KMS-11 (cell line): Measurements from ENCODE around the gene NRG2.
A peak's percentile ranks its signal among the peaks of the same experiment; 100 is the strongest.

Source experiments
- H2AFZ ChIP-seq: fragments of 200-600 bp; sonication (generic); 2 replicates; pipeline ENCODE4 v1.6.1; 2016; ENCODE audit warnings: antibody characterized with exemption, mixed run types, low read depth
- H3K27ac ChIP-seq: fragments of 200-600 bp; sonication (generic); 2 replicates; pipeline ENCODE4 v1.6.1; 2016; ENCODE audit warnings: mild to moderate bottlenecking, mixed run types
- H3K27me3 ChIP-seq: fragments of 200-600 bp; sonication (generic); 2 replicates; pipeline ENCODE4 v1.6.1; 2017; ENCODE audit warnings: mild to moderate bottlenecking, low read depth, mixed run types, moderate library complexity; ENCODE audit not compliant: insufficient read depth
- H3K36me3 ChIP-seq: fragments of 200-600 bp; sonication (generic); 2 replicates; pipeline ENCODE4 v1.6.1; 2017; ENCODE audit warnings: mild to moderate bottlenecking, mixed run types; ENCODE audit not compliant: insufficient read depth
- H3K4me1 ChIP-seq: fragments of 200-600 bp; sonication (generic); 2 replicates; pipeline ENCODE4 v1.6.1; 2016; ENCODE audit warnings: mild to moderate bottlenecking, low read depth, mixed run types; ENCODE audit not compliant: poor library complexity, severe bottlenecking
- H3K4me2 ChIP-seq: fragments of 200-600 bp; sonication (generic); 2 replicates; pipeline ENCODE4 v1.7.0; 2016; ENCODE audit warnings: mild to moderate bottlenecking, mixed run types
- H3K4me3 ChIP-seq: fragments of 200-600 bp; sonication (generic); IDR thresholded peaks from 2 replicates; pipeline ENCODE4 v1.6.1; 2017; ENCODE audit warnings: low read depth, low read length, mixed read lengths; ENCODE audit not compliant: insufficient read depth
- H3K79me2 ChIP-seq: fragments of 200-600 bp; sonication (generic); 2 replicates; pipeline ENCODE4 v1.6.1; 2016; ENCODE audit warnings: low read depth, mixed run types; ENCODE audit not compliant: insufficient read depth
- H3K9ac ChIP-seq: fragments of 200-600 bp; sonication (generic); 2 replicates; pipeline ENCODE4 v1.6.1; 2016; ENCODE audit warnings: mild to moderate bottlenecking, mixed run types
- H4K20me1 ChIP-seq: fragments of 200-600 bp; sonication (generic); 2 replicates; pipeline ENCODE4 v1.6.1; 2016; ENCODE audit warnings: mild to moderate bottlenecking, mixed run types; ENCODE audit not compliant: insufficient read depth
- TF ChIP-seq, protein P1 (sequence below): fragments of 200-600 bp; sonication (generic); conservative IDR thresholded peaks from 2 replicates; pipeline ENCODE4 v1.6.1; 2017; ENCODE audit warnings: low read depth, mild to moderate bottlenecking, antibody characterized with exemption, low read length, moderate library complexity, mixed read lengths

Gene NRG2

DNA sequence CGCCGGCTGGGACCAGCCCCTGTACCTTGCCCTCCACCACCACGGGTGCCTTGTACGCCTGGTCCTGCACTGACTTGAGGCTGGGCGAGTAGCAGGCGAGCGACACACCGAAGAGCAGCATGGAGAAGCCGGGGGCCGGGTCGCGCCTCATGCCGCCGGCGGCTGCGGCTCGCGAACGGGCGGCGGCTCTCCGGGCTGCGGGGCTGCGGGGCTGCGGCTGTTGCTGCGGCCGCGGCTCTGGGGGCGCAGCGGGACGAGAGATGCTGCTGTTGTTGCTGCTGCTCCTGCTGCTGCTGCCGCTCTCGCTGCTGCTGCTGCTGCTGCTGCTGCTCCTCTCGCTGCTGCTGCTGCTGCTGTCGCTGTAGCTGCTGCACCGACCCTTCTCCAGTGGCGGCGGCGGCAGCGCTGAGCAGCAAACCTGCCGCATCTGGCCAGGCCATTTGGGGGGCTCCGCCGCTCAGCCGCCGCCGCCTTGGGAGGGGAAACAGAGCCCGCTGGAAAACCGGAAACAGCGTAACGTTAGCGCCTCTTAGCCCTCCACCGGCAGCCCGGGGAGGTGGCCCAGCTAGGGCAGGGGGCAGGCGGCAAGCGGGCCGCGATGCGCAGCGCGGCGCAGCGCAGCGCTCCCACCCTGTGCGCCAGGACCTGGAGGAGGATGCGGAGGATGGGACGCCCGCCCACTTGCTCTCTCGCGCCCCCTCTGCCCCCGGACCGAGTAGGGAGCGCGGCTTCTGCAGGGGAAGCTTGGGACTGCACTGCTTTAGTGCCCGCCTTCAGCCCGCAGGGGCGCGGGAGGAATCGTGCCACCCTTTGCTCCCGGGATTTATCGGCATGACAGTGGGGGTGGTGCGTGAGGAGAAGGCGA lies at the start of gene NRG2:
Gene NRG2 (minus strand): TSS at position 657 of the 865 bp plus-strand sequence.
- TF ChIP-seq, protein P1, sequence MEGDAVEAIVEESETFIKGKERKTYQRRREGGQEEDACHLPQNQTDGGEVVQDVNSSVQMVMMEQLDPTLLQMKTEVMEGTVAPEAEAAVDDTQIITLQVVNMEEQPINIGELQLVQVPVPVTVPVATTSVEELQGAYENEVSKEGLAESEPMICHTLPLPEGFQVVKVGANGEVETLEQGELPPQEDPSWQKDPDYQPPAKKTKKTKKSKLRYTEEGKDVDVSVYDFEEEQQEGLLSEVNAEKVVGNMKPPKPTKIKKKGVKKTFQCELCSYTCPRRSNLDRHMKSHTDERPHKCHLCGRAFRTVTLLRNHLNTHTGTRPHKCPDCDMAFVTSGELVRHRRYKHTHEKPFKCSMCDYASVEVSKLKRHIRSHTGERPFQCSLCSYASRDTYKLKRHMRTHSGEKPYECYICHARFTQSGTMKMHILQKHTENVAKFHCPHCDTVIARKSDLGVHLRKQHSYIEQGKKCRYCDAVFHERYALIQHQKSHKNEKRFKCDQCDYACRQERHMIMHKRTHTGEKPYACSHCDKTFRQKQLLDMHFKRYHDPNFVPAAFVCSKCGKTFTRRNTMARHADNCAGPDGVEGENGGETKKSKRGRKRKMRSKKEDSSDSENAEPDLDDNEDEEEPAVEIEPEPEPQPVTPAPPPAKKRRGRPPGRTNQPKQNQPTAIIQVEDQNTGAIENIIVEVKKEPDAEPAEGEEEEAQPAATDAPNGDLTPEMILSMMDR = peak; percentile 56
- peak within 1 kb of the TSS; percentile 70 for H3K9ac ChIP-seq
- peaks cover 35% of the 10 kb centered on the region for H3K4me1 ChIP-seq
- H2AFZ ChIP-seq = peak within 1 kb of the TSS; percentile 85
- peak within 1 kb of the TSS; percentile 84 for H3K27ac ChIP-seq
- no peaks in the 10 kb centered on the region for H4K20me1 ChIP-seq
- H3K4me2 ChIP-seq = peak within 1 kb of the TSS; percentile 77
- H3K27me3 ChIP-seq = no peaks in the 10 kb centered on the region
- peaks cover 28% of the 10 kb centered on the region for H3K79me2 ChIP-seq
- H3K4me3 ChIP-seq = no peak within 1 kb of the TSS
- no peaks in the 10 kb centered on the region for H3K36me3 ChIP-seq

DNA sequence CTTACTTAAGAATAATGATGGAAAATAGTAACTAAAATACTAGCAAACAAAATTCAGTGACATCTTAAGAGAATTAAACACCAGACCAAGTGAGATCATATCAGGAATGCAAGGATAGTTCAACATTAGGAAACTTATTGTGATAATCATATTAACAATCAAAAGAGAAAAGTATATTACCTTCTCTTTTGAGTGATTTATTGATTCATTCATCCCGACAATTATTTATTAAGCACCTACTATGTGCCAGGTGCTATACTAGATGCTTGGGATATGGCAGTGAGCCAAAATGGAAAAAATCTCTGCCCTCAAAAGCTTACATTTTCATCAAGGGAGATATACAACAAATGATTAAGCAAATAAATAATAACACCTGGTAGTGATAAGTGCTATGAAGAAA lies 47.2 kb upstream of the NRG2 start:
- Histone ChIP-seq H3K27ac (no peak overlapping the region), H3K79me2 (no peaks in the 10 kb centered on the region)

DNA sequence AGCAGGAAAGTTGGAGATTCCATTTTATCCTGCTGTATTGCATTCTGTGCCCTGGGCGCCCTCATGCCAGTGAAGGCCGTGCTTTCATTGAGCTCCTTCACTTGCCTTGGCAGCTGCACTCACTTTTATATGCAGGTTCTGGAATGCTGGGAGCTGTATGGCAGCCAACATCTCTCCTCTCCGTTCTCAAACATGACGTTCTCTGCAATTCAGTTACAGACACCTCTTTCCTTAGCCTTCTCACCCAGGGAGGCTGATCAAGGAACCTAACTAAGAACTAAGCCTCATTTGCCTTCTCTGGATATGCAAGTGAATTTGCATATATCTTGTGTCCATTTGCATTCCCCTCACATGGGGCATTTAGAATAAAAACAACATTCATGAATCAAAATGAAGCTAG lies 41.4 kb upstream of the NRG2 start:
- TF ChIP-seq, protein P1 = no peak
- Histone ChIP-seq H3K79me2 (no peaks in the 10 kb centered on the region), H3K4me1 (no peaks in the 10 kb centered on the region), H3K4me3 (no peak overlapping the region), H3K4me2 (no peak overlapping the region), H2AFZ (no peak overlapping the region), H4K20me1 (no peaks in the 10 kb centered on the region), H3K36me3 (no peaks in the 10 kb centered on the region), H3K27me3 (no peaks in the 10 kb centered on the region), H3K9ac (no peak overlapping the region), H3K27ac (no peak overlapping the region)

More for the DNA sequence above, 47.2 kb upstream of the NRG2 start:
- H2AFZ ChIP-seq = no peak overlapping the region
- TF ChIP-seq, protein P1 = no peak
- no peaks in the 10 kb centered on the region for H3K36me3 ChIP-seq
- H4K20me1 ChIP-seq = no peaks in the 10 kb centered on the region
- H3K4me1 ChIP-seq = no peaks in the 10 kb centered on the region
- no peak overlapping the region for H3K4me2 ChIP-seq
- no peaks in the 10 kb centered on the region for H3K27me3 ChIP-seq
- H3K4me3 ChIP-seq = no peak overlapping the region
- no peak overlapping the region for H3K9ac ChIP-seq

DNA sequence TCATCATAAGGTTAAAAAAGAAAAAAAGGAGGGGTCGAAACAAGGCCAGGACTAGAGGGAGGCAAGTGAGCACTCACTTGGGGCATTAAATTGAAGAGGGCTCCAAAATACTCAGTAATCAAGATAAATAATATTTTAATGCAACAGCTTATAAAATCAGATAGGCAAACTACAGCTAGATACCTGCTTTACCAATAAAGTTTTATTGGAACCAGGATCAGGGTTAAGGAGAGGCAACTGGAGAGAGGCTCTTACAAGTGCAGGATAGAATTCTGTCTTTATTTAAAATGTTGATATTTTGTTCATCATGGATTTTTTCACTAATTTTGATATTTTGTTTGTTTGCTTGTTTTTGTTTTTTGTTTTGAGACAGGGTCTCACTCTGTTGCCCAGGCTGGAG lies 40.6 kb upstream of the NRG2 start:
- Histone ChIP-seq H3K27me3 (no peaks in the 10 kb centered on the region), H3K79me2 (no peaks in the 10 kb centered on the region), H2AFZ (no peak overlapping the region), H4K20me1 (no peaks in the 10 kb centered on the region), H3K27ac (no peak overlapping the region), H3K4me2 (no peak overlapping the region), H3K9ac (no peak overlapping the region), H3K4me1 (no peaks in the 10 kb centered on the region), H3K36me3 (no peaks in the 10 kb centered on the region), H3K4me3 (no peak overlapping the region)
- TF ChIP-seq, protein P1 = no peak
